Stimulated activated naive CD8-positive, alpha-beta T cell treated with anti-CD3 and anti-CD28 coated beads, Interleukin-15, amount 100 ng/mL, for 72 hours (primary cell): Measurements from ENCODE around the gene C1orf21.
"Not testable (repeated sequence)": the region's sequence is repeated elsewhere in the genome, so short reads cannot be mapped to it uniquely, and the experiment has no call there.

ENCODE experiments used
- ATAC-seq: fragments of 150-1000 bp; cut with Tn5 transposase; 2 replicates; pipeline ENCODE4 v1.10.0; 2021; ENCODE audit warnings: mild to moderate bottlenecking, moderate library complexity
- DNase-seq, 2 donors: peaks; one replicate each; pipeline ENCODE4 v3.0.0; 2021 to 2022
- H3K27ac Mint-ChIP-seq, 2 donors: one replicate each; pipeline ENCODE4 v1.8.0; 2022; ENCODE audit warnings: mild to moderate bottlenecking in 2 of 2, mixed read lengths in 2 of 2, moderate library complexity in 2 of 2
- H3K27me3 Mint-ChIP-seq: one replicate; pipeline ENCODE4 v1.8.0; 2022; ENCODE audit warnings: mixed read lengths
- H3K4me1 Mint-ChIP-seq: one replicate; pipeline ENCODE4 v1.8.0; 2022; ENCODE audit warnings: mild to moderate bottlenecking, mixed read lengths
- H3K4me3 Mint-ChIP-seq, 2 donors: one replicate each; pipeline ENCODE4 v1.8.0; 2022; ENCODE audit warnings: mild to moderate bottlenecking in 2 of 2, mixed read lengths in 2 of 2, moderate library complexity in 1 of 2
- H3K9me3 Mint-ChIP-seq, 2 donors: one replicate each; pipeline ENCODE4 v1.8.0; 2022; ENCODE audit warnings: mixed read lengths in 2 of 2

Gene C1orf21, protein sequence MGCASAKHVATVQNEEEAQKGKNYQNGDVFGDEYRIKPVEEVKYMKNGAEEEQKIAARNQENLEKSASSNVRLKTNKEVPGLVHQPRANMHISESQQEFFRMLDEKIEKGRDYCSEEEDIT

DNA sequence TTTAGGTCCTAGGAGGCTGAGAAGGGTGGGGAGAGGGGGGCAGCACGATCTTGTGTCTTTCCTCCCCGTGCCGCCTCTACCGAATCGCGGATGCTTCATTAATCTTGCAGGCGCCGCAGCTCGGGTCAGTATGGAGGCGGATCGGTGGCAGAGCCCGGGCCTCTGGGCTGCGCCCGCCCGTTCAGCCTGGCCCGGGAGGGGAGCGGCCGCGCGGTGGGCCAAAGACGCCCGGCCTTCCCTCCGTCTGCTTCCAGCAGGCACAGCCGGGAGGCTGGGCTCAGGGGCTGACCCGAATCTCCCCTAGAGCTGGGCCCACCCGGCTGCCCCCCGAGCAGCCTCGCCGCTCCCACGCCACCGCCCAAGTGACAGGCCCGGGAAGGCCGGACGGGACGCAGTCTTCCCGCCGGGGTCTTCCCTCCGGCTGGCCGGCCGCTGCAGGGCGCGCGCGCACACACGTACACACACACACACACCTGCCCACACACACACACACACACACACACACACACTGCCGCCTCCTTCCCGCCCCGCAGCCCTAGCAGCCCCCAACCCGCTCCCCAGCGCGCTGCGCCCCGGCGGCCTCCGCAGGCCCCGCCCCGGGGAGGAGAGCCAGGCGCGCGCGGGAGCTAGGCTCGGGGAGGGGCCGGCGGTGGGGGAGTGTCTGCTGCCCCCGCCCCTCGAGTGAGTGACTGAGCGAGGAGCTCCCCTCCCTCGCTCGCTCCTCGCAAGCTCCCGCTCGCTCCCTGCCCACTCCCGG, at the start of gene C1orf21:
C1orf21 (plus strand) TSS at position 718 of the 757 bp plus-strand sequence. CDS start 90,481 bp downstream, outside the sequence.
- H3K4me1 Mint-ChIP-seq = peaks cover 28% of the 10 kb centered on the region
- no peaks in the 10 kb centered on the region for H3K9me3 Mint-ChIP-seq
- DNase-seq (peak; percentile 69 to 71), ATAC-seq (peak; percentile 82)
- peak within 1 kb of the TSS; percentile 89 to 95 for H3K4me3 Mint-ChIP-seq
- H3K27me3 Mint-ChIP-seq = peaks cover 82% of the 10 kb centered on the region
- H3K27ac Mint-ChIP-seq = peak within 1 kb of the TSS in 1 of 2 donors; percentile 81

GRCh38 chr1:184337865-184338264, 49.0 kb upstream of the C1orf21 start:
- not testable (repeated sequence) for H3K9me3 Mint-ChIP-seq, ATAC-seq, H3K27me3 Mint-ChIP-seq, DNase-seq, H3K4me1 Mint-ChIP-seq, H3K27ac Mint-ChIP-seq, H3K4me3 Mint-ChIP-seq

GRCh38 chr1:184340984-184341383, 45.8 kb upstream of the C1orf21 start:
- H3K4me3 Mint-ChIP-seq = no peak overlapping the region
- no peaks in the 10 kb centered on the region for H3K4me1 Mint-ChIP-seq
- H3K9me3 Mint-ChIP-seq = peaks cover 0 to 5% of the 10 kb centered on the region in 2 donors
- peaks cover 15% of the 10 kb centered on the region for H3K27me3 Mint-ChIP-seq
- ATAC-seq (no peak), DNase-seq (no peak)
- H3K27ac Mint-ChIP-seq = no peak overlapping the region

DNA sequence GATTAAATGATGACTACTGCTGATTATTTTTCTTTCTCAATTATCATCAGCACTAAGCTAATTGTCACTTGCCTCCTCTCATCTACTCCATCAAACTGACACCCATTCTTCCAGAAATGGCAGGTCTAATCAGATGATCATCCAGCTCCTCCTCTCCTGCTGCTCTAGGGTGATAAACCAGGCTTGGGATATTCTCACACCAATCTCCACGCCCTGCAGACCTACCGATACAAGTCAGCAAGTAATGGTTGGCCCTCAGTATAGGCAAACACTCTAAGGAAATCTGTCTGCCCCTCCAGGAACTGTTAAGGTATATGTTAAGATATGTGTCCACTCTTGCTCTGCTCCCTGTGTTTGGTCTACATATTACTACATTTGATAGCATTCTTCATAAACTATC, 36.3 kb upstream of the C1orf21 start:
- ATAC-seq (no peak), DNase-seq (no peak)
- Mint-ChIP-seq H3K27me3 (peaks cover 31% of the 10 kb centered on the region), H3K4me3 (no peak overlapping the region), H3K27ac (no peak overlapping the region), H3K9me3 (no peaks in the 10 kb centered on the region), H3K4me1 (no peaks in the 10 kb centered on the region)

DNA sequence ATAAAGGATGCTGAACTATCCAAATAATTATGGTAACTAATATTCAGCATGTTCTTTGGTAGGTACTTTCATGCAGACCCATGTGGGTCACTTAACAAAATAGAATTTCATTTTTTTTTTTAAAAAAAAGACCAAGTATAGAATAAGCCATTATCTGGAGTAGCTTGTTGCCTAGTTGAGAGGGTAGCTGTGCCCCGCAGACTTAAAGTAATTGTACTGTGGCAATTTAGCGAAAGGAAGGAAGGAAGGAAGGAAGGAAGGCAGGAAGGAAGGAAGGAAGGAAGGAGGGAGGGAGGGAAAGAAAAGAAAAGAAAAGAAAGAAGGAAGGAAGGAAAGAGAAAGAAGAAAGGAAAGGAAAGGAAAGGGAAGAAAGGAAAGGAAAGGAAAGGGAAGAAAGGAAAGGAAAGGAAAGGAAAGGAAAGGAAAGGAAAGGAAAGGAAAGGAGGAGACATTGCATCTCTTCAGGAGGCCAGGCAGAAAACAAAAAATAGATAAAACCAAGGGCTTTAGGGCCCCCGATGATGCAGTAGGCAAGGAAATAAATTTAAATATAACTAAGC, 35.3 kb upstream of the C1orf21 start:
- Mint-ChIP-seq H3K27ac (no peak overlapping the region), H3K4me3 (no peak overlapping the region)
- no peak for ATAC-seq

DNA sequence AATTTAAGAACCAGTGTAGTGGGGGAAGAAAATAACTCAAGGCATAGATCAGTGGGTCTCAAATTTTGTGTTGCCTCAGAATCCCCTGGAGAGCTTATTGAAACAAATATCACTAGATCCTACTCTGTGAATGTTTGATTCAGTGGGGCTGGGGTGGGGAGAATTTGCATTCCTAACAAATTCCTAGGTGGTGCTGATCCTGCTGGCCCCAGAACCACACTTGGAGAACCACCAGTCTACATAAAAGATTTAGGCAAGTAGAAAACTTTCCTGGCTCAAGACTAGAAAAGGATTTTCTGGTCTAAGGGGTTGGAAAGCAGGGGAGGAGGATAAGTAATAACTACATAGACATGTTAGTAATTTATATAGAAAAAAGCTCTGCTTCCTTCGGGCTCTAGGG, 34.1 kb upstream of the C1orf21 start:
- Mint-ChIP-seq H3K27ac (no peak overlapping the region), H3K4me3 (no peak overlapping the region), H3K9me3 (no peaks in the 10 kb centered on the region), H3K4me1 (no peaks in the 10 kb centered on the region), H3K27me3 (peaks cover 29% of the 10 kb centered on the region)
- ATAC-seq (no peak), DNase-seq (no peak)

More for the DNA sequence above, 35.3 kb upstream of the C1orf21 start:
- H3K27me3 Mint-ChIP-seq = peaks cover 29% of the 10 kb centered on the region
- no peak for DNase-seq
- no peaks in the 10 kb centered on the region for H3K9me3 Mint-ChIP-seq
- H3K4me1 Mint-ChIP-seq = no peaks in the 10 kb centered on the region

DNA sequence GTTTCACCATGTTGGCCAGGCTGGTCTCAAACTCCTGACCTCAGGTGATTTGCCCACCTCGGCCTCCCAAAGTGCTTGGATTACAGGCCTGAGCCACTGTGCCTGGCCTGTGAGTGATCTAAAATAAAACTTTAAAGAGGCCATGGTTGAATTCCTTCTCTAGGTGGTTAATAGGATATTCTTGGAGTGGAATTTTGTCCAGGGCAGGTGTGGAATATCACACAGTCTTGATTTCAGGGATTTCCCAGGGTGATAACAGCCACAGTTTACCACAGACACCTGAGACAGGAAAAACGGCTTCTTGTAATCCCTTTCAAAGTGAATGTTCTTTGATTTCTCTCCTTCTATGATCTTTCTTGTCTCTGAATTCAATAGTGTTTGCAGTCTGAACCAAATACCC, 32.1 kb upstream of the C1orf21 start:
- no peak overlapping the region for H3K27ac Mint-ChIP-seq
- H3K4me1 Mint-ChIP-seq = no peaks in the 10 kb centered on the region
- H3K9me3 Mint-ChIP-seq = no peaks in the 10 kb centered on the region
- ATAC-seq (no peak), DNase-seq (no peak)
- peaks cover 29% of the 10 kb centered on the region for H3K27me3 Mint-ChIP-seq
- H3K4me3 Mint-ChIP-seq = no peak overlapping the region

DNA sequence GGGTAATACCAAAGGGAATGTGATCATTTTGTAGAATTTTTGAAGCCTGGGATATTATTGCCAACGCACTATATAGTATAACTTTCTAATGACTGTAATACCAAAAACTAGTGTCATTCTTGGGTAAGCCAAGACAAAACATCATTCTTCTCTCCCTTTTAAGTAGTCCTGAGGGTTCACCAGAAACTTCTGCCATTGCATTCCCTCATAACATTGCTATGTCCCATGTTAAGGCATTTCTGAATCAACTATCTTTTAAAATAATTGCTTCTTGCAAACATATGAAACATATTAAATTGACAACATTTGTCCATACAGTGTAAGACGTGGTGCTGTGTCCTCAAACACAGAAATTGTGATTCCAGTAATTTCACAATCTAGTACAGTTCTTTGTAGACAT, 29.9 kb upstream of the C1orf21 start:
- no peak overlapping the region for H3K4me3 Mint-ChIP-seq
- DNase-seq (no peak), ATAC-seq (no peak)
- no peak overlapping the region for H3K27ac Mint-ChIP-seq
- H3K4me1 Mint-ChIP-seq = no peaks in the 10 kb centered on the region
- no peaks in the 10 kb centered on the region for H3K9me3 Mint-ChIP-seq
- H3K27me3 Mint-ChIP-seq = peaks cover 26% of the 10 kb centered on the region

GRCh38 chr1:184358256-184358655, 28.6 kb upstream of the C1orf21 start:
- no peaks in the 10 kb centered on the region for H3K9me3 Mint-ChIP-seq
- H3K4me3 Mint-ChIP-seq = no peak overlapping the region
- H3K27ac Mint-ChIP-seq = no peak overlapping the region
- H3K27me3 Mint-ChIP-seq = peaks cover 17% of the 10 kb centered on the region
- DNase-seq (no peak), ATAC-seq (no peak)
- no peaks in the 10 kb centered on the region for H3K4me1 Mint-ChIP-seq

- no peaks in the 10 kb centered on the region for H3K9me3 Mint-ChIP-seq
- no peak overlapping the region for H3K27ac Mint-ChIP-seq
- ATAC-seq = no peak
- no peaks in the 10 kb centered on the region for H3K4me1 Mint-ChIP-seq
- H3K4me3 Mint-ChIP-seq = no peak overlapping the region
- no peak for DNase-seq
- peaks cover 9% of the 10 kb centered on the region for H3K27me3 Mint-ChIP-seq
Observed at GRCh38 chr1:184359909-184360308, 26.9 kb upstream of the C1orf21 start.

DNA sequence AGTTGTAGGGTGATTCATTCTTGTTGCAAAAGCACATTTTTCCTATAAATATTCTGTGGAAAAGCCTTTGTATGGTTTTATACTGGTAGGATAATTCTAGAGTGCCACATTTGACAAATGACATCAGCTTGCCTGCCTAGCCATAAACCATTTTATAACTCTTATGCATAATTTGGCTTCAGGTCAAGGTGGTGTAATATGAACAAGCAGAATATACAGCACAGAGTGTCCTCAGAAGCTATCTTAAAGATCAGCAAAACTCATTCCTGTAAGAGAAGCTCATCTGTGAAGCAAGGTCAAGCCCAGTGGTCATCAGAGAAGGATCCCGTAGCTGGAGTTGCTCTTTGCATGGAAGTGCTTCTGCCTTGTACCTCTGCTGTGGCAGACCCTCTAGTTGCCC, 24.0 kb upstream of the C1orf21 start:
- Mint-ChIP-seq H3K27me3 (peaks cover 4% of the 10 kb centered on the region), H3K27ac (no peak overlapping the region), H3K4me1 (no peaks in the 10 kb centered on the region), H3K9me3 (no peaks in the 10 kb centered on the region), H3K4me3 (no peak overlapping the region)
- DNase-seq (no peak), ATAC-seq (no peak)

DNA sequence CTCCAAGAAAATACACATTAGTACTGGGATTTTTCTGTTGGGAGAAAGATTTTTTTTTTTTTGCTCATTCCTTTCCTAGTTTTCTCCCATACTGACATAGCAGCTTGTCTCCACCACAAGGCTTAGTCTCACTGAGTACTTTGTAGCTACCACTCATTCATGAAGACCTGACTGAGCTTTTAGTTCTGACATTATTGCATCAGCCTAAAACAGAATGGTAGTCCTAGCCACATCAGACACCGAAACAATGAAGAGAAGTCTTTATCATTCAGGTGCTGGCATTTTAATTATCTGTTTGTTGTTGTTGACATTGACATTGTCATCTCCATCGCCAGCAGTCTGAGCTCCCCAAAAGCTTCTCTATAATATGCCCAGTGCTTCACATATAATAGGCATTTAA, 21.1 kb upstream of the C1orf21 start:
- ATAC-seq (no peak), DNase-seq (no peak)
- no peaks in the 10 kb centered on the region for H3K4me1 Mint-ChIP-seq
- no peak overlapping the region for H3K4me3 Mint-ChIP-seq
- H3K27ac Mint-ChIP-seq = no peak overlapping the region
- H3K27me3 Mint-ChIP-seq = peaks cover 14% of the 10 kb centered on the region
- H3K9me3 Mint-ChIP-seq = no peaks in the 10 kb centered on the region

GRCh38 chr1:184366997-184367396, 19.8 kb upstream of the C1orf21 start:
- H3K4me1 Mint-ChIP-seq = no peaks in the 10 kb centered on the region
- no peak overlapping the region for H3K27ac Mint-ChIP-seq
- peaks cover 14% of the 10 kb centered on the region for H3K27me3 Mint-ChIP-seq
- H3K9me3 Mint-ChIP-seq = no peaks in the 10 kb centered on the region
- no peak overlapping the region for H3K4me3 Mint-ChIP-seq
- DNase-seq (no peak), ATAC-seq (no peak)

- Mint-ChIP-seq H3K27ac (no peak overlapping the region), H3K4me1 (no peaks in the 10 kb centered on the region), H3K4me3 (no peak overlapping the region), H3K9me3 (no peaks in the 10 kb centered on the region), H3K27me3 (peaks cover 16% of the 10 kb centered on the region)
- no peak for ATAC-seq
- no peak for DNase-seq
Observed at GRCh38 chr1:184367427-184368038, 19.3 kb upstream of the C1orf21 start.

DNA sequence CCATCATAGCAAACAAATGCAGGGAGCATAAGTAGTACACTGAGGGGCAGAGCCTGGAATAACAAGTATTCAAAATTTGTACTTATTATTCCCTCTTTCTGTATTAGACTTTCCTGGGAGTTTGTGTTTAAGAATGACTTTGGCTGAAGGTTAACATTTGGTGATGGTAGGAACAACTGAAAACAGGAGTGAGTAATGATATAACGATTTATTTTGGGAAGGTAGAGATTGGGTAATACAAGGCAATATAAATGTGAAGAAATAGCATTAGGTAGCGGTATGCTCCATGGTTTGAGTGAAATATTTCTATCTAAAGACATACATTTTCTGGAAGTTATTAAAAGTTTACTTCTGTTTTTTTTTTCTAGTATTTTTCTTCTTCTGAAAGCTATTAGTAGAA, 18.5 kb upstream of the C1orf21 start:
- H3K4me3 Mint-ChIP-seq = no peak overlapping the region
- DNase-seq (no peak), ATAC-seq (no peak)
- H3K27ac Mint-ChIP-seq = no peak overlapping the region
- no peaks in the 10 kb centered on the region for H3K9me3 Mint-ChIP-seq
- H3K27me3 Mint-ChIP-seq = peaks cover 22% of the 10 kb centered on the region
- no peaks in the 10 kb centered on the region for H3K4me1 Mint-ChIP-seq

- DNase-seq (no peak), ATAC-seq (no peak)
- H3K27me3 Mint-ChIP-seq = peaks cover 22% of the 10 kb centered on the region
- H3K4me1 Mint-ChIP-seq = no peaks in the 10 kb centered on the region
- H3K4me3 Mint-ChIP-seq = no peak overlapping the region
- H3K27ac Mint-ChIP-seq = no peak overlapping the region
- H3K9me3 Mint-ChIP-seq = no peaks in the 10 kb centered on the region
Observed at GRCh38 chr1:184370850-184371249, 16.0 kb upstream of the C1orf21 start.
